8988T (cell line): ENCODE measurements around the gene SH3RF2.

Source experiments
- DNase-seq: peaks from one replicate; pipeline ENCODE4 v3.0.0; 2011

Gene SH3RF2

GRCh38 chr5:146013761-146014160, 77.4 kb downstream of the SH3RF2 start:
- DNase-seq, result no peak

DNA sequence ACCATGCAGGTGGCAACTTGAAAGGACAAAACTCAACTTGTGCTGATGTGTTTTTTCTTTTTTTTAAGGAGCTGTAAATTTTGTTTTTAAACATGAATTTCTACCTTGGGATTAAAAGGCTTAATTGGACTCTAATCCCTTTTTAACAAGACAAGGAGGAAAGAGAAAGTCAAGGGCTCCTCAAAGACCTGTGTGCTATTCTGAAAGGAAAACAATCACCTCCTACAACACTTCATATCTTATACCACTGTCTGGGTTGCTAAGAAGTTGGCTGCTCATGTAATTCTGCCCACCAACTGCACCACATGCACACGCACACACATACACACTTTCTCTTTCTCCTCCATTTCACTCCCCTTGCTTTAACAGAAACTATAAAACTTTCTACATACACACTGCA, 78.6 kb downstream of the SH3RF2 start:
- DNase-seq, result no peak

- DNase-seq, result no peak
These were observed 80.5 kb downstream of the SH3RF2 start for GRCh38 chr5:146016764-146017484.

GRCh38 chr5:146018514-146019375, 82.4 kb downstream of the SH3RF2 start:
- no peak for DNase-seq

DNA sequence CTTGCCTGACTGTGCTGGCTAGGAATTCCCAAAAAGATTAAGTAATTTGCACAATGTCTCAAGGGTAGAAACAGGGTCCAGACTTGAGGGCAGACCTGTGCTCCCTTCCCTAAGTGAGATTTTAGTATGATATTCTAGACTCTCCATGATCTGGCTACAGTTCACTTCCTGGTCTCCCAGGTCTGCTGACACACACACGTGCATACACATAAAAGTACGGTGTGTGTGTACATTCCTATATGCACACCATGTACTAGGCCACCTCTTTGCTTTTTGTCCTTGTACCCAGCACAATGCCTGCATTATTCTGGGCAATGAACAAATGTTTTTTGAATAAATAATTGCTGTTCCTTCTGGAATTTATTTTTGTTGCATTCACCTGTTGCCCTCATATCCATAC, 83.7 kb downstream of the SH3RF2 start:
- no peak for DNase-seq

GRCh38 chr5:146024034-146024433, 87.7 kb downstream of the SH3RF2 start:
- no peak for DNase-seq

- DNase-seq, result no peak
These were observed 88.8 kb downstream of the SH3RF2 start for GRCh38 chr5:146025114-146025680.

DNA sequence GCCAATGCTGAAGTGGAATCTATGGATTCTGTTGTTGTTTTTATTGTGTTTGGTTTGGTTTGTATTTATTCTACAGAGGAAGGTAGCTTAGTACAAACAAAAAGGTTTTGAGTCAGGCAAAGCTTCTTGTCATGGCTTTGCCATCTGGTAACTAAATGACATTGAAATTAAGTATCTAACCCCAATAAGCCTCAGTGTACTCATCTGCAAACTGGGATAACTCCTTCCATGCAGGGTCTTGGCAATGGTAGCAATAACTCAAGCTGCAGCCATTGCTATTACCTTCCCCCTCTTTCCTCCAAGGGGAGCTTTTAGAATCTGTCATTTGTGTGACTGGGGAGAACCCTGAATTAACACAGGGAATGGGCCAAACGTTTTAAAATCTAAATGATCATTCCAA, 89.3 kb downstream of the SH3RF2 start:
- DNase-seq, result no peak

- no peak for DNase-seq
These were observed 90.1 kb downstream of the SH3RF2 start for GRCh38 chr5:146026307-146027010.

GRCh38 chr5:146027751-146028150, 91.4 kb downstream of the SH3RF2 start:
- no peak for DNase-seq

DNA sequence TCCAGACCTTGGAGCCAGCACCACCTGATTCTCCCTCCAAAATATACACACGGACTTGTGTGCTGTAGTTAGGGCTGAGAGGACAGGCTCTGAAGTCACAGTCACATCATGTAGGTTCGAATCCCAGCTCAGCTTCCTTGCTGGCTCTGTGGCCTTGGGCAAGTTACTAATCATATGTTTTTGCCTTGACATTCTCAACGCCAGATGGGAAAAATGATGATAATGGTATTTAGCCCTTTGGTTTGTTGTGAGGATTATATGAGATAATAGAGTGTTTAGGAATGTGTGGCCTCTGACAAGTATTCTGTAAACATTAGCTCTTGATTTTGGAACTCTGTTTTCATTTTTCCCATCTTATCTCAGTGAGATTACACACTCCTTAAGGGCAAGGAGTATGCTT, 96.5 kb downstream of the SH3RF2 start:
- DNase-seq, result no peak

DNA sequence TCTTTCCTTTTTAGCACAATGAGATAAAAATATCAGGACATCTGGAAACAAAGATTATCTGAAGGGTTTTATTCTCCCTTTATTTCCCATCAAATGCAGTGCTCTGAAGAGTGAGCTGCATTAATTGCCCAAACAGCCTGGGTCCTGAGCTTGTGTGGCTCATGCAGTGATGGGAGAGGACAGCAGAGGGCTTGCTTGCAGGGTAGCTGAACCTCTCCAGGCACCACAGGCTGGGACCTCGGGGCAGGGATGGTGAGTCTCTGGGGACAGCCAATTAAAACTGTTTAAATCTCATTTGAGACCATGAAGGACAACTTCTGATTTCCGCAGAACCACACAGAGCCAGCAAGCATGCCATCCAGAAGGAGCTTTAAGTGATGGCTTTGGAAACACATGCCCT, 97.7 kb downstream of the SH3RF2 start:
- DNase-seq, result no peak

DNA sequence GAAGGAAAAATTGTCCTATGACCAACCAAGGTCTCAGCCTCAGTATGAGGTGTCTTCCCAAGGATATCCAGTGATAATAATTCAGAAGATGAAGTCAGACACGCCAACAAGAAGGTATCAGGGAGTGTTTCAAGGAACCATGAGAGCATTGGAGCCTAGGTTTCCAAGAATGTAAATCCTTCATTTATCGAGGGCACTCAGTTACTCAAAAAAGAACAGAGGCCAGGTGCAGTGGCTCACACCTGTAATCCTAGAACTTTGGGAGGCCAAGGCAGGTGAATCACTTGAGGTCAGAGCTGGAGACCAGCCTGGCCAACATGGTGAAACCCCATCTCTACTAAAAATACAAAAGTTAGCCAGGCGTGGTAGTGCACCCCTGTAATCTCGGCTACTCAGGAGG, 98.2 kb downstream of the SH3RF2 start:
- no peak for DNase-seq

DNA sequence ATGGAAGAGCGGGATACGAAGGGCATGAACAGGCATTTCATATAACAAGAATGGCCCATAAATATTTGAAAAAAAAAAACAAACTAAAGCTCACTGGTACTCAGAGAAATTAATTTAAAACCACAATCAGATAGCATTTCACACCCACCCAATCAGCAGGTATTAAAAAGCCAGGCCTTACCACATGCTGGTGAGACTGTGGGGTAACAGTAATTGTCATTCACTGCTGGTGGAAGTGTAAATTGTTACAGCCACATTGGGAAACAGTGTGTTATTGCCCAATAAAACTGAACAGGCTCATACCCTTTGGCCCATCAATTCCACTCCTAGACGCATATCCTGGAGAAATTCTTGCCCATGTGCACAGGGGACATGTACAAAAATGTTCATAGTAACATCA, 103.0 kb downstream of the SH3RF2 start:
- DNase-seq, result no peak

- no peak for DNase-seq
These were observed 104.1 kb downstream of the SH3RF2 start for GRCh38 chr5:146040527-146040926.

GRCh38 chr5:146041180-146041789, 104.9 kb downstream of the SH3RF2 start:
- DNase-seq, result no peak

- no peak for DNase-seq
These were observed 106.4 kb downstream of the SH3RF2 start for GRCh38 chr5:146042628-146043279.

- DNase-seq, result no peak
These were observed 107.3 kb downstream of the SH3RF2 start for GRCh38 chr5:146043722-146044121.

- no peak for DNase-seq
These were observed 111.0 kb downstream of the SH3RF2 start for GRCh38 chr5:146047396-146047795.

DNA sequence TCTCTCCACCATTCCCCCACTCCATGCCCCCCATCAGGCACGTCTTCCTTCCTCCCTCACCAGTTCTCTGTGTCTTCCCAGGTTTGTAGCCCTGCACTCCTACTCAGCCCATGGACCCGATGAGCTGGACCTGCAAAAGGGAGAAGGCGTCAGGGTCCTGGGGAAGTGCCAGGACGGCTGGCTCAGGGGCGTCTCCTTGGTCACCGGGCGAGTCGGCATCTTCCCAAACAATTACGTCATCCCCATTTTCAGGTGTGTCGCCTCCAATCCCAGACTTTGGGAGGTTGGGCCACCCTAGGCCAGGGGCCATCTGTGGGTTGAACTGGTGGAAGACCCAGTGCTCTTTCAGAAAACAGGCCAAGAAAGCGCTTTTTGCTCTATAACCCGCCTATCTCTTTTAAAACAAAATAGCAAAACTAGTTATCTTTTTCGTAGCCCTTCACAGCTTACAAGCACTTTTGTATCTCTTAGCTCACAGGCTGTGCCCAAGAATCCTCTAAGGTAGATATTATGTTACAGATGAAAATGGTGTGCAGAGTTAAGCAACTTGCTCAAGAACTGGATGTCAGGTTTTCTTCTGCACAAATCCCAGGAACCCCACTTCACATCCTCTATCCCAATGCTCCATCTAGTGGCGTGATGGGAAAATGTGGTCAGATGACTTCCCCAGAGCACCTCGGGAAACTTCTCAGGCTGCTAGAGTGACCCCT, 112.8 kb downstream of the SH3RF2 start:
- DNase-seq, result no peak

GRCh38 chr5:146049704-146050026, 113.3 kb downstream of the SH3RF2 start:
- DNase-seq, result no peak

DNA sequence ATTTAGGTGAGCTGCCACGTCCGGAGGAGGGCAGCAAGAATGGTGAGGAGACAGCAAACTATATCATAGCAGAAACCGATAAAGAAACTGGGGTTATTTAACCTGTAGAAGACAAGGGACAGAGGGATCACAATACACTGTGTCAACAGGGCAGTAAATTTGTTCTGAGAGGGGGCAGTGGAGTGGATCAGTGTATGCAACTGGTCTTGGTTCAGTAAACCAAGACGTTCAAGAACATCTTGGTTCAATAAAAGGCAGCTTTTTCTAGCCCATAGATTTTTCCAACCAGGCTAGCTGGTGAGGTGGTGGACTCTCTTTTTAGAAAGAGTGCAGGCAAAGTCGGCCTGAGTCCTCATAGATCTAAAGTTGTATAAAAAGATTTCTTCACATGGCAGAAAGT, 113.7 kb downstream of the SH3RF2 start:
- DNase-seq, result no peak
